ENCODE data around the gene VKORC1. TPM values are rescaled to one million over a fixed set of nuclear protein-coding genes. Genes with fewer than 3 reads are reported as not detected.

The VKORC1 gene
- total and polyA plus RNA-seq, 2 of the 8 experiments (the other 6 are each of a cell fraction or from before 2014, with no cell fraction given) = 84.1 to 483 TPM

- no peak overlapping the region for H2BK5ac ChIP-seq (ENCODE audit: low read depth, low read length)
- H4K91ac ChIP-seq (replicated peaks; ENCODE audit: insufficient read length, low read length) = no peak overlapping the region
- H3K4ac ChIP-seq (replicated peaks; ENCODE audit: insufficient read length, low read depth, low read length) = no peak overlapping the region
- H3K27me3 ChIP-seq (replicated peaks in 1 of 4; ENCODE audit: control insufficient read depth in 3 of 4, extremely low read depth in 1 of 4, insufficient read depth in 3 of 4, low read length in 3 of 4) = no peaks in the 10 kb centered on the region
- H2BK15ac ChIP-seq (ENCODE audit: low read length) = no peak overlapping the region
- H3K4me2 ChIP-seq (ENCODE audit: insufficient read depth in 1 of 2, low read depth in 2 of 2, low read length in 2 of 2) = no peak overlapping the region
- H3K18ac ChIP-seq (ENCODE audit: extremely low read depth, low read length) = no peak overlapping the region
- H3K14ac ChIP-seq (ENCODE audit: insufficient read length) = no peak overlapping the region
- H3K36me3 ChIP-seq (ENCODE audit: control insufficient read depth in 2 of 4, insufficient read depth in 4 of 4, low read length in 3 of 4) = peaks cover 2 to 18% (median 12%) of the 10 kb centered on the region in 4 experiments; a peak in 5 of 8 replicates
- POLR2A ChIA-PET (ENCODE audit: partially characterized antibody) = interaction anchor here (1.2 to 29.9 kb wide), 6 partner anchors 7 to 84 kb away, joined by 3 to 713 read pairs (median 8); partner anchors contain the start of genes KAT8, PRSS36 and PRSS8
- peaks cover 0 to 5% (median 2%) of the 10 kb centered on the region in 4 experiments; a peak in 1 of 7 replicates for H3K4me1 ChIP-seq (replicated peaks in 1 of 4; ENCODE audit: control insufficient read depth in 3 of 4, insufficient read depth in 4 of 4, low read length in 3 of 4)
- peaks cover 8% of the 10 kb centered on the region for H3K23me2 ChIP-seq (ENCODE audit: low read depth, low read length)
- H3K56ac ChIP-seq (replicated peaks; ENCODE audit: insufficient read length, low read depth, low read length) = no peak overlapping the region
- H3K27ac ChIP-seq (ENCODE audit: low read depth, low read length) = no peak overlapping the region
- WGBS, 2 experiments (ENCODE audit: extremely low coverage in 1 of 2, insufficient coverage in 1 of 2, insufficient read length in 1 of 2, insufficient replicate concordance in 2 of 2, low coverage in 1 of 2, low lambda C conversion rate in 2 of 2, missing lambda C conversion rate in 1 of 2) = 91% methylated on average over 26 of the region's 26 CpGs; no CpG with 5 or more reads in 1 of the 2 experiments
- H2BK120ac ChIP-seq (replicated peaks; ENCODE audit: low read depth, low read length) = no peak overlapping the region
- H2AK5ac ChIP-seq (ENCODE audit: low read depth, low read length) = no peak overlapping the region
- CTCF ChIA-PET (ENCODE audit: partially characterized antibody) = interaction anchor here (1.0 to 3.1 kb wide), 2 partner anchors 9 to 32 kb away, joined by 3 to 8 read pairs; no protein-coding TSS in a partner anchor
- no peaks in the 10 kb centered on the region; the same call in 1 of the 2 replicates for H3K79me1 ChIP-seq (ENCODE audit: low read depth, low read length)
- H3K23ac ChIP-seq (ENCODE audit: insufficient read length) = no peak overlapping the region
- no peak overlapping the region for H2BK12ac ChIP-seq (ENCODE audit: low read depth, low read length)
- H2AFZ ChIP-seq (ENCODE audit: low read length) = no peak overlapping the region
- no peaks in the 10 kb centered on the region for H4K20me1 ChIP-seq (replicated peaks in 1 of 2; ENCODE audit: control insufficient read depth in 1 of 2, insufficient read depth in 2 of 2, low read length in 2 of 2)
- DNase-seq (ENCODE audit: low read depth in 1 of 2, low spot score in 2 of 2) = no peak
- no peak overlapping the region for H4K5ac ChIP-seq (ENCODE audit: insufficient read length, low read depth, low read length)
- no peaks in the 10 kb centered on the region for H3K79me2 ChIP-seq (ENCODE audit: control insufficient read depth in 1 of 2, insufficient read depth in 2 of 2, low read length in 2 of 2)
- no peaks in the 10 kb centered on the region for H3K9me3 ChIP-seq (ENCODE audit: insufficient read depth in 2 of 2, low read depth in 1 of 2, low read length in 1 of 2)
- H3K9ac ChIP-seq (replicated peaks in 1 of 4; ENCODE audit: extremely low read depth in 1 of 4, low read depth in 3 of 4, low read length in 3 of 4) = no peak overlapping the region
- H3K4me3 ChIP-seq (ENCODE audit: extremely low read depth in 1 of 4, insufficient read depth in 2 of 4, low read depth in 3 of 4, low read length in 4 of 4) = no peak overlapping the region
- H2BK20ac ChIP-seq (ENCODE audit: low read length) = no peak overlapping the region
- no peak for FAIRE-seq
- no peak overlapping the region for H4K8ac ChIP-seq (ENCODE audit: extremely low read depth, insufficient read depth, low read length)
- TF ChIP-seq POU5F1 (IDR thresholded peaks at IDR 0.05; ENCODE audit: low read depth, low read length) = no peak
- no peak for TF ChIP-seq RBBP5 (IDR thresholded peaks at IDR 0.05; ENCODE audit: borderline replicate concordance, low read depth, low read length)
- TF ChIP-seq MAFK (IDR thresholded peaks at IDR 0.05; ENCODE audit: low read depth, low read length) = no peak
- no peak for TF ChIP-seq CBX8 (IDR thresholded peaks at IDR 0.05; ENCODE audit: borderline replicate concordance, low read depth, low read length)
- no peak for TF ChIP-seq SUZ12 (IDR thresholded peaks at IDR 0.05; ENCODE audit: low read length)
- TF ChIP-seq CHD2 (IDR thresholded peaks at IDR 0.05; ENCODE audit: low read length) = no peak
- no peak for TF ChIP-seq RXRA (IDR thresholded peaks at IDR 0.05; ENCODE audit: insufficient read depth, low read depth, low read length)
- TF ChIP-seq, protein P1, sequence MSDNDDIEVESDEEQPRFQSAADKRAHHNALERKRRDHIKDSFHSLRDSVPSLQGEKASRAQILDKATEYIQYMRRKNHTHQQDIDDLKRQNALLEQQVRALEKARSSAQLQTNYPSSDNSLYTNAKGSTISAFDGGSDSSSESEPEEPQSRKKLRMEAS (IDR thresholded peaks at IDR 0.05) = no peak
- no peak for TF ChIP-seq HDAC2 (IDR thresholded peaks at IDR 0.05; ENCODE audit: borderline replicate concordance in 1 of 2, low read depth in 2 of 2, low read length in 2 of 2)
- no peak for TF ChIP-seq SP1 (IDR thresholded peaks at IDR 0.05; ENCODE audit: low read depth, low read length)
- no peak for TF ChIP-seq SIN3A (conservative IDR thresholded peaks at IDR 0.05 in 1 of 2, IDR thresholded peaks at IDR 0.05 in 1 of 2; ENCODE audit: low read depth in 1 of 2, low read length in 2 of 2)
Measured at GRCh38 chr16:31110106-31111034, 15.8 kb upstream of the VKORC1 start.
